Ishikawa (cell line): ENCODE measurements around the gene LMF1.

Experiments
- CEBPB ChIP-seq: IDR thresholded peaks from 2 replicates; pipeline ENCODE4 v1.6.1; 2012
- CREB1 ChIP-seq: IDR thresholded peaks from 2 replicates; pipeline ENCODE4 v1.6.1; 2012; ENCODE audit warnings: low read depth
- EGR1 ChIP-seq: IDR thresholded peaks from 2 replicates; pipeline ENCODE4 v1.6.1; 2012
- EP300 ChIP-seq: IDR thresholded peaks from 2 replicates; pipeline ENCODE4 v1.6.1; 2012; ENCODE audit warnings: borderline replicate concordance
- FOXM1 ChIP-seq: IDR thresholded peaks from 2 replicates; pipeline ENCODE4 v1.6.1; 2012; ENCODE audit warnings: low read depth, borderline replicate concordance
- NFIC ChIP-seq: IDR thresholded peaks from 2 replicates; pipeline ENCODE4 v1.6.1; 2012
- RAD21 ChIP-seq: IDR thresholded peaks from 2 replicates; pipeline ENCODE4 v1.6.1; 2012; ENCODE audit warnings: low read depth
- TAF1 ChIP-seq: IDR thresholded peaks from 2 replicates; pipeline ENCODE4 v1.6.1; 2012; ENCODE audit warnings: low read depth, mild to moderate bottlenecking
- TCF12 ChIP-seq: IDR thresholded peaks from 2 replicates; pipeline ENCODE4 v1.6.1; 2012; ENCODE audit warnings: low read depth
- TEAD4 ChIP-seq: IDR thresholded peaks from 2 replicates; pipeline ENCODE4 v1.6.1; 2012
- YY1 ChIP-seq: IDR thresholded peaks from 2 replicates; pipeline ENCODE4 v1.6.1; 2012; ENCODE audit warnings: low read depth
- ZBTB7A ChIP-seq: IDR thresholded peaks from 2 replicates; pipeline ENCODE4 v1.6.1; 2012; ENCODE audit warnings: low read depth
- TF ChIP-seq, protein P1 (sequence below): IDR thresholded peaks from 2 replicates; pipeline ENCODE4 v1.6.1; 2012
- TF ChIP-seq, protein P2 (sequence below): IDR thresholded peaks from 2 replicates; pipeline ENCODE4 v1.6.1; 2012; ENCODE audit warnings: low read depth, mild to moderate bottlenecking
- TF ChIP-seq, protein P3 (sequence below): IDR thresholded peaks from 2 replicates; pipeline ENCODE4 v1.6.1; 2012

Gene LMF1

DNA sequence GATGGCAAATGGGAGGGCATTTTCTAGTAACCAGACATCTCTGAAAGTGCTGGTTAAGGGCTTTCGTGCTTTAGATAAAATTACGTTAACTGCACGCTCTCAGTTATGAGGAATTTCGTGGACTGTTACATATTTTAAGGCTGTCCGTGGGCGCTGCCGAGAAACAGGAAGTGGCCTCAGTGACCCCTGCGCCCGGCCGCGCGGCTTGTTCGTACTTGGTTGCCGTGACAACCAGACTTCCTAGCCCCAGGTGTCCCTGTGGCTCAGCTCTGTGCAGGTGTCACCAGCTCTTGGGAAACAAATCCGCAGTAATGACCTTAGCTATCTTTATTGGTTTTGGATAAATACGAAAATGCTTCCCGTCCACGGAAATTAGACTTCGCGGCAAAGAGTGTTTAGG is 52.7 kb downstream of the LMF1 start:
- TF ChIP-seq, protein P1, sequence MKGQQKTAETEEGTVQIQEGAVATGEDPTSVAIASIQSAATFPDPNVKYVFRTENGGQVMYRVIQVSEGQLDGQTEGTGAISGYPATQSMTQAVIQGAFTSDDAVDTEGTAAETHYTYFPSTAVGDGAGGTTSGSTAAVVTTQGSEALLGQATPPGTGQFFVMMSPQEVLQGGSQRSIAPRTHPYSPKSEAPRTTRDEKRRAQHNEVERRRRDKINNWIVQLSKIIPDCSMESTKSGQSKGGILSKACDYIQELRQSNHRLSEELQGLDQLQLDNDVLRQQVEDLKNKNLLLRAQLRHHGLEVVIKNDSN: no peak
- TF ChIP-seq, protein P2, sequence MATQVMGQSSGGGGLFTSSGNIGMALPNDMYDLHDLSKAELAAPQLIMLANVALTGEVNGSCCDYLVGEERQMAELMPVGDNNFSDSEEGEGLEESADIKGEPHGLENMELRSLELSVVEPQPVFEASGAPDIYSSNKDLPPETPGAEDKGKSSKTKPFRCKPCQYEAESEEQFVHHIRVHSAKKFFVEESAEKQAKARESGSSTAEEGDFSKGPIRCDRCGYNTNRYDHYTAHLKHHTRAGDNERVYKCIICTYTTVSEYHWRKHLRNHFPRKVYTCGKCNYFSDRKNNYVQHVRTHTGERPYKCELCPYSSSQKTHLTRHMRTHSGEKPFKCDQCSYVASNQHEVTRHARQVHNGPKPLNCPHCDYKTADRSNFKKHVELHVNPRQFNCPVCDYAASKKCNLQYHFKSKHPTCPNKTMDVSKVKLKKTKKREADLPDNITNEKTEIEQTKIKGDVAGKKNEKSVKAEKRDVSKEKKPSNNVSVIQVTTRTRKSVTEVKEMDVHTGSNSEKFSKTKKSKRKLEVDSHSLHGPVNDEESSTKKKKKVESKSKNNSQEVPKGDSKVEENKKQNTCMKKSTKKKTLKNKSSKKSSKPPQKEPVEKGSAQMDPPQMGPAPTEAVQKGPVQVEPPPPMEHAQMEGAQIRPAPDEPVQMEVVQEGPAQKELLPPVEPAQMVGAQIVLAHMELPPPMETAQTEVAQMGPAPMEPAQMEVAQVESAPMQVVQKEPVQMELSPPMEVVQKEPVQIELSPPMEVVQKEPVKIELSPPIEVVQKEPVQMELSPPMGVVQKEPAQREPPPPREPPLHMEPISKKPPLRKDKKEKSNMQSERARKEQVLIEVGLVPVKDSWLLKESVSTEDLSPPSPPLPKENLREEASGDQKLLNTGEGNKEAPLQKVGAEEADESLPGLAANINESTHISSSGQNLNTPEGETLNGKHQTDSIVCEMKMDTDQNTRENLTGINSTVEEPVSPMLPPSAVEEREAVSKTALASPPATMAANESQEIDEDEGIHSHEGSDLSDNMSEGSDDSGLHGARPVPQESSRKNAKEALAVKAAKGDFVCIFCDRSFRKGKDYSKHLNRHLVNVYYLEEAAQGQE: no peak
- TF ChIP-seq TEAD4: no peak
- no peak for TF ChIP-seq TAF1
- TF ChIP-seq NFIC: no peak
- no peak for TF ChIP-seq RAD21
- TF ChIP-seq, protein P3, sequence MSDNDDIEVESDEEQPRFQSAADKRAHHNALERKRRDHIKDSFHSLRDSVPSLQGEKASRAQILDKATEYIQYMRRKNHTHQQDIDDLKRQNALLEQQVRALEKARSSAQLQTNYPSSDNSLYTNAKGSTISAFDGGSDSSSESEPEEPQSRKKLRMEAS: no peak
- no peak for TF ChIP-seq CREB1
- no peak for TF ChIP-seq ZBTB7A
- no peak for TF ChIP-seq TCF12

DNA sequence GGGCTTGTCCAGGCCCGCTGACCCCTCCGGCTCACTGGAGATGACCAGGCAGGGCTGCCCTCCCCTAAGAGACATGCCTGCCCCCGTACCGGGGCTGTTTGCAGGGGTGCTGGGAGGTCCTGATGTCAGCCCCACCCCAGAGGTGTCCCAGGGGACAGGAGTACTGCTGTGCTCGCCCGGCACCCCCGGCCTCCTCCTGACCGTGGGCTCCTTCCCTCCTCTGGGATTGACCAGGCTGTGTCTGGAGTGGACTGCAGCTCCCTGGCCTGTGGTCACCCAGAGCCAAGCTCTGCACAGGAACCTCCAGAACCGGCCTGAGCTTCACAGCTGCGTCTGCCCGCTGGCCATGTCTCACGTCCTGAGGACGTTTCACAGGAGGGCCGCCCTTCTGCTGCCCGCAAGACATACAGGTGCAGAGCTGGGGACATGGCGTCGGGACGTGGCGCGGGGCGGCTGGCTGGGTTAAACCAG is 53.2 kb downstream of the LMF1 start:
- TF ChIP-seq NFIC (no peak), EP300 (no peak), YY1 (no peak), FOXM1 (no peak), TCF12 (no peak), ZBTB7A (no peak), TAF1 (no peak), CEBPB (no peak), EGR1 (no peak), RAD21 (no peak), CREB1 (no peak), TEAD4 (no peak)
- TF ChIP-seq, protein P1: no peak
- TF ChIP-seq, protein P3: no peak
- TF ChIP-seq, protein P2: no peak

DNA sequence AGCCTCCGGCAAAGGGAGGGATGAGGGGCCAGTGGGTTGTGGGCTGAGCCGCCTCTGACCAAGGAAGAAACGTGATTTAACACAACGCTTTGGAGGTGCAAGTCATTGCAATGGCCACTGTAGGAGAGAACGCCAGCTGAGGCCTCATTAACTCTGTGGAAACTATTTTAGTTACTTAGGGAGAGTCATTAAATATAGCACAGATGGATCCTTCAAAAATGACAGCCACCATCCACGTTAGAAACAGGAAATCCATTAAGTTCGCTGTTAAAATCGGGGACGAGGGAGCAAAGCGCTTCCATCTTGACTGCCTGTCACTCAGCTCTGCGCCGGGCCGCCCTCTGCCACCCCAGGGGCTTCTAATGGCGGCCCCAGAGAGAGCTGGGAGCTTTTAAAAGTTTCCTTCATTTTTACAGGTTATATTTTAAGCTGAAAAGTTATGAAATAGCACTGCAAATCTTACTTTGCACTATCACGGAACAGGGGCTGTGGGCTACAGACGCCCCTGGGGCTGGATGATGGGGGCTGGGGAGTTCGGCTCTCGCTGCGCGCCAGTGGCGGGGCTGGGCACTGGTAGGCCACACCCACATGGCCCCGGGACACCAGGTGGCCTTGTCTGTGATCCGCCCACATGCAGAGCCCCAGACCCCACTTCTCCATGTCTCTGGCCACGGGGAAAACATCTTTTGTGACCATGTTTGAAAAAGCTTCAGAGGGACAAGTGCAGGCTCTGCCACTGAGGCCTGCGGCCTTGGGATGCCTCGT is 54.6 kb downstream of the LMF1 start:
- TF ChIP-seq TCF12 (no peak), FOXM1 (no peak), TEAD4 (no peak), CREB1 (no peak), CEBPB (no peak), TAF1 (no peak), EP300 (no peak), YY1 (no peak), EGR1 (no peak), NFIC (no peak), ZBTB7A (no peak), RAD21 (no peak)
- TF ChIP-seq, protein P2: no peak
- TF ChIP-seq, protein P3: no peak
- TF ChIP-seq, protein P1: no peak

DNA sequence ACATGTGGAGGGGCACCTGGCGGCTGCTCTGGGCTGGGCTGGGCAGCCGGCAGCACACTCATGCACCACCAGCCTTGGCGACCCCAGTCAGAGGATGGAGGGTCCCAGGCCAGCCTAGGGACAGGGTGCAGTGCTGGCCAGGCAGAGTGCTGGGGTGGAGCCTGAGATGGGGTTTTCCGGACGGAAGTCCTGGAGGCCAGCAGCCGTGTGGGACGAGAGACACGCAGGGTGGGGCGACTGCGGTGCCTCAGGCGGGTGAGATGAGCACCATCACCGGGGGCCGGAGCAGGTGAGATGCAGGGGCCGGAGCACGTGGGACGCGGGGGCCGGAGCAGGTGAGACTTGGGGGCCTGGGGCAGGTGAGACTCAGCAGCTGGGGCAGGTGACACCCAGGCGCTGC is 55.2 kb downstream of the LMF1 start:
- TF ChIP-seq EP300 (no peak), CREB1 (no peak), TAF1 (no peak), ZBTB7A (no peak), CEBPB (no peak), TEAD4 (no peak)
- TF ChIP-seq, protein P2: no peak
- TF ChIP-seq, protein P3: no peak
